ENCODE results near the gene KLHDC3.
"Not testable (repeated sequence)": the region's sequence is repeated elsewhere in the genome, so short reads cannot be mapped to it uniquely, and the experiment has no call there.

KLHDC3 gene

GRCh38 chr6:43033496-43034189 lies 19.6 kb downstream of the KLHDC3 start:
- DNase-seq, result no peak

- DNase-seq, result no peak
Observed at GRCh38 chr6:43034190-43034525, 20.1 kb downstream of the KLHDC3 start.

GRCh38 chr6:43035495-43036194 lies 21.6 kb downstream of the KLHDC3 start:
- no peak for DNase-seq

- DNase-seq, result no peak
Observed at GRCh38 chr6:43036712-43037111, 22.7 kb downstream of the KLHDC3 start.

GRCh38 chr6:43037197-43037596 lies 23.1 kb downstream of the KLHDC3 start:
- DNase-seq, result no peak

GRCh38 chr6:43037706-43038105 lies 23.7 kb downstream of the KLHDC3 start:
- DNase-seq, result no peak

- no peak for DNase-seq
Observed at GRCh38 chr6:43038727-43039126, 24.7 kb downstream of the KLHDC3 start.

- DNase-seq, result no peak
Observed at GRCh38 chr6:43040542-43041257, 26.7 kb downstream of the KLHDC3 start.

GRCh38 chr6:43041475-43041874 lies 27.4 kb downstream of the KLHDC3 start:
- DNase-seq, result not testable (repeated sequence)

GRCh38 chr6:43043310-43043709 lies 29.3 kb downstream of the KLHDC3 start:
- DNase-seq, result no peak

GRCh38 chr6:43045371-43045930 lies 31.4 kb downstream of the KLHDC3 start:
- no peak for DNase-seq

- DNase-seq, result no peak
Observed at GRCh38 chr6:43047998-43048397, 33.9 kb downstream of the KLHDC3 start.

- no peak for DNase-seq
Observed at GRCh38 chr6:43050981-43051380, 36.9 kb downstream of the KLHDC3 start.

GRCh38 chr6:43052225-43052841 lies 38.3 kb downstream of the KLHDC3 start:
- no peak for DNase-seq

GRCh38 chr6:43052842-43053544 lies 38.9 kb downstream of the KLHDC3 start:
- no peak for DNase-seq

GRCh38 chr6:43053545-43054205 lies 39.6 kb downstream of the KLHDC3 start, which contains the start of gene CUL7:
TSS of gene CUL7 (minus strand) at chr6:43053851. CDS start at chr6:43052788, 1,063 bp downstream.
- DNase-seq, result peak; percentile 94

- no peak for DNase-seq
Observed at GRCh38 chr6:43054206-43054943, 40.3 kb downstream of the KLHDC3 start.

GRCh38 chr6:43055966-43056365 lies 41.9 kb downstream of the KLHDC3 start:
- no peak for DNase-seq

GRCh38 chr6:43058531-43058930 lies 44.5 kb downstream of the KLHDC3 start:
- no peak for DNase-seq

GRCh38 chr6:43059168-43060033 lies 45.4 kb downstream of the KLHDC3 start, which contains the start of the genes KLC4 and MRPL2:
TSS of gene KLC4 (plus strand) at chr6:43059631. CDS start at chr6:43061336, 1,705 bp downstream.
TSS of gene MRPL2 (minus strand) at chr6:43059434. CDS start at chr6:43059381, 53 bp downstream.
- peak; percentile 99 for DNase-seq

Measured in NCI-H345 (cell line).